Cardiac fibroblast (primary cell): ENCODE data around the gene ANO10.

Source experiments
- DNase-seq, 2 donors: peaks; one replicate each; pipeline versions ENCODE4 v3.0.0 to v3.0.0-alpha.2; 2010; ENCODE audit warnings: low read depth in 2 of 2
- H3K4me3 ChIP-seq, 2 donors: replicated peaks in 1 of 2; 1 replicate in 1 of 2; 2 replicates in 1 of 2; pipeline ENCODE4 v1.5.1; 2011; ENCODE audit warnings: low read depth in 2 of 2, low read length in 2 of 2, mild to moderate bottlenecking in 2 of 2, moderate library complexity in 1 of 2
- TF ChIP-seq, protein P1 (sequence below): IDR thresholded peaks from one replicate; pipeline ENCODE4 v1.5.1; 2011; ENCODE audit warnings: low read depth, mild to moderate bottlenecking, low read length, inconsistent platforms

Gene ANO10

DNA sequence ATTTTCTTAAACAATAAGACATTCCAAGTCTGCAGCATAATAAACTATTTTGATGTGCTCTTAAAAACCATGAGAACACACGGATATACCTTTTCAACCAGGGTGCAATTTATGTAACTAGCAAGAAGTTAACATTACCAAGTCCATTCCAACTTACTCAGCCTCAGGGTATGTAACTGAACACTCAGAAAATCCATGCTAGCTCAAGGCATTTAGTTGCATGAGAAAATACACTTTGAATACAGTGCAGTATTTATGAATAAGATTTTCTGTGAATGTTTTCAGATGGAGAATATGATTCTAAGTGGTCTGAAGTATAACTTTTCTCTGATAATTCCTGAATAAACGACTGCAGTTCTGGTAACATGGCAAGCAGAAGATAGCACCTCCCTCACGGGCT is 211.2 kb downstream of the ANO10 start:
- DNase-seq: no peak
- H3K4me3 ChIP-seq: no peak overlapping the region
- TF ChIP-seq, protein P1, sequence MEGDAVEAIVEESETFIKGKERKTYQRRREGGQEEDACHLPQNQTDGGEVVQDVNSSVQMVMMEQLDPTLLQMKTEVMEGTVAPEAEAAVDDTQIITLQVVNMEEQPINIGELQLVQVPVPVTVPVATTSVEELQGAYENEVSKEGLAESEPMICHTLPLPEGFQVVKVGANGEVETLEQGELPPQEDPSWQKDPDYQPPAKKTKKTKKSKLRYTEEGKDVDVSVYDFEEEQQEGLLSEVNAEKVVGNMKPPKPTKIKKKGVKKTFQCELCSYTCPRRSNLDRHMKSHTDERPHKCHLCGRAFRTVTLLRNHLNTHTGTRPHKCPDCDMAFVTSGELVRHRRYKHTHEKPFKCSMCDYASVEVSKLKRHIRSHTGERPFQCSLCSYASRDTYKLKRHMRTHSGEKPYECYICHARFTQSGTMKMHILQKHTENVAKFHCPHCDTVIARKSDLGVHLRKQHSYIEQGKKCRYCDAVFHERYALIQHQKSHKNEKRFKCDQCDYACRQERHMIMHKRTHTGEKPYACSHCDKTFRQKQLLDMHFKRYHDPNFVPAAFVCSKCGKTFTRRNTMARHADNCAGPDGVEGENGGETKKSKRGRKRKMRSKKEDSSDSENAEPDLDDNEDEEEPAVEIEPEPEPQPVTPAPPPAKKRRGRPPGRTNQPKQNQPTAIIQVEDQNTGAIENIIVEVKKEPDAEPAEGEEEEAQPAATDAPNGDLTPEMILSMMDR: no peak

GRCh38 chr3:43409506-43409905 is 212.3 kb downstream of the ANO10 start:
- TF ChIP-seq, protein P1: no peak
- DNase-seq: no peak
- H3K4me3 ChIP-seq: no peak overlapping the region

DNA sequence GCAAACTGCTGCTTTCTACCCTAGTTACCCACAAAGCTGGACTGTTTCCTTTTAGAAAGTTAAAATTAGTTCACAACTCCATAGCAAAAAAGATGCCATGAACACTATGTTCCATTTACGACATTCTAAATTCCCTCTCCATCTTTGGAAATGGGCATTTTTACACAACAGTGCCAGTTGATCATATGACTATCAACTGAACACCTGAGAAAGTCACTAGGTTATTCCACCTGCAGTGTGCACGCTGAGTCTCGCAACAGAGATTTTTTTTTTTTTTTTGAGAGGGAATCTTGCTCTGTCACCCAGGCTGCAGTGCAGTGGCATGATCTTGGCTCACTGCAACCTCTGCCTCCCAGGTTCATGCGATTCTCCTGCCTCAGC is 215.2 kb downstream of the ANO10 start:
- TF ChIP-seq, protein P1: no peak
- no peak overlapping the region for H3K4me3 ChIP-seq
- no peak for DNase-seq

DNA sequence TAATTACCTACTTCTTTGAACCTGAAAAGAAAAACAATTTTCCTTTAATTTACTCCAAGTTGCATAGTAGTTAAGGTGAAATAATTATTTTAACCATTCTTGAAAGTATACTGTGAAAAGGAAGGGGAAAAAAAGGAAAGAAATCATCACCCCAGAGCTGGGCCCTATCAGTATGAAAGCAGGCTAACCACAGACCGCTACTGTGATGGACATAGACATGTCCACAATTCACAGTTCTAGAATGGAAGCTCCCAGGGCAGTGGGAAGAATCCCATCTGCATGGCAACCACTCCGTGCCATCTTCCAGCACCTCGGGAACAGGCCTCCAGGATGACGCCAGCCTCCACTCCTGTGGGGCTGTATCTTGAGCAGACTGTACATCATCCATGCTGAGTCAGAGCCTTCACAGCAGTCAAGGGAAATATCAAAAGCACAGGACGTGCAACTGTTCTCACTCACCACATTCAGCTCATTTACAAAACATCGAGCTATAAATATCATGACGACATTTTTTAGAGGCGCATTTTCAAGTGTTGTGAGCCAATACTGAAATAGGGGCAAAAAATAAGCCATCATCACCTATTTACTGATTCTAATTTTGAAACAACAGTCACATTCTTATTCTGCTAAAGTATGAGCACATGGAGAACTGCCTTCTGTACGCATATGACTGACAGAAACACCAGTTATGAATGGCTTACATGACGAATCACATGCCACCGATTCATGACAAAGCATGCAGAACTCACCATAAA is 215.7 kb downstream of the ANO10 start:
- DNase-seq: peak; percentile 86 to 94
- TF ChIP-seq, protein P1: no peak
- no peak overlapping the region for H3K4me3 ChIP-seq

GRCh38 chr3:43400781-43401730 is 220.8 kb downstream of the ANO10 start:
- no peak overlapping the region for H3K4me3 ChIP-seq
- TF ChIP-seq, protein P1: no peak

GRCh38 chr3:43400167-43400566 is 221.6 kb downstream of the ANO10 start:
- TF ChIP-seq, protein P1: no peak
- no peak overlapping the region for H3K4me3 ChIP-seq
- DNase-seq: no peak

More at GRCh38 chr3:43400781-43401730, 220.8 kb downstream of the ANO10 start:
- DNase-seq: no peak
